Pancreas (tissue), 10 donors: Measurements from ENCODE around the gene LSM12. TPM values are rescaled to one million over a fixed set of nuclear protein-coding genes. Genes with fewer than 3 reads are reported as not detected.

Source experiments
- ATAC-seq, 4 donors: fragments of 200-7000 bp; cut with Tn5 transposase; one replicate each; pipeline versions ENCODE4 v1.8.0 to v1.9.1; 2020; ENCODE audit warnings: mild to moderate bottlenecking in 4 of 4, moderate library complexity in 4 of 4
- DNase-seq, 6 donors: peaks; one replicate each; pipeline ENCODE4 v3.0.0-alpha.2; 2020
- FAIRE-seq: peaks from 2 replicates; lab custom pipeline; 2012; peaks lifted over from hg19 to GRCh38; lab: Jason Lieb, UNC
- H3K27ac ChIP-seq, 4 donors: fragments of 200-600 bp; sonication (generic); 1 replicate in 3 of 4; 2 replicates in 1 of 4; pipeline versions ENCODE4 v1.5.0 to v1.8.0; 2020
- H3K27me3 ChIP-seq, 4 donors: fragments of 200-600 bp; one replicate each; pipeline ENCODE4 v1.8.0; 2021
- H3K36me3 ChIP-seq, 3 donors: fragments of 200-600 bp; sonication (generic) in 1 of 3; one replicate each; pipeline versions ENCODE4 v1.5.0 to v1.8.0; 2020 to 2021
- H3K4me1 ChIP-seq, 3 donors: fragments of 200-600 bp; one replicate each; pipeline ENCODE4 v1.8.0; 2021
- H3K4me3 ChIP-seq, 4 donors: fragments of 200-600 bp; sonication (generic) in 2 of 4; one replicate each; pipeline versions ENCODE4 v1.5.0 to v1.8.0; 2020 to 2021
- H3K9me3 ChIP-seq, 4 donors: fragments of 200-600 bp; one replicate each; pipeline ENCODE4 v1.8.0; 2021
- WGBS, 2 donors: extraction: QIAGEN DNeasy Blood & Tissue Kit; methylation state at CpG; one replicate each; pipeline ENCODE4 v1.1.7; 2013; 5-methylcytosine and 5-hydroxymethylcytosine counted together
- intact Hi-C, 3 donors: fragments of 100-400 bp; cut with DNase I; formaldehyde crosslinking; loops; one replicate each; pipeline versions ENCODE4 v1.11.1 to v1.14.2; 2022
- polyA plus RNA-seq, 2 donors: library from polyadenylated mRNA; stranded (reverse); fragments of 200-250 nt; gene quantifications; one replicate each; pipeline ENCODE4 v1.2.3, GENCODE V29; 2013
- total RNA-seq, 6 donors: library from RNA; stranded (reverse); fragmentation: NEBNext Ultra II Directional in 4 of 6; extraction: Animal tissue kit (Norgen Biotek cat#: 25700) in 4 of 6; gene quantifications; one replicate each; pipeline versions ENCODE4 v1.2.1 to v1.2.4, GENCODE V29; 2021 to 2023
- TF ChIP-seq, protein P1 (sequence below), 4 donors: fragments of 200-600 bp; sonication (generic) in 3 of 4; IDR thresholded peaks; one replicate each; pipeline versions ENCODE4 v1.5.0 to v1.8.0; 2021; ENCODE audit warnings: antibody characterized with exemption in 4 of 4
- donor health status: healthy with polysubstance abuse.
- donor health status: DM: no; HTN: no; CAD: no; lungs with moderate emphysema.
- donor health status: DM: no; HTN: no; CAD: no.
- donor health status: control.
- donor health status: control.
- donor health status: Bipolar disorder and iron deficiency.
- donor health status: DM: yes; HTN: yes; CAD: no.
- donor health status: DM: no; HTN: no; CAD: no.
- donor health status: DM: no; HTN: no; CAD: no.
- donor health status: DM: yes; HTN: yes; CAD: no.

The LSM12 gene
- total and polyA plus RNA-seq, 8 donors, result 14.5 to 29.6 (median 23.6) TPM

DNA sequence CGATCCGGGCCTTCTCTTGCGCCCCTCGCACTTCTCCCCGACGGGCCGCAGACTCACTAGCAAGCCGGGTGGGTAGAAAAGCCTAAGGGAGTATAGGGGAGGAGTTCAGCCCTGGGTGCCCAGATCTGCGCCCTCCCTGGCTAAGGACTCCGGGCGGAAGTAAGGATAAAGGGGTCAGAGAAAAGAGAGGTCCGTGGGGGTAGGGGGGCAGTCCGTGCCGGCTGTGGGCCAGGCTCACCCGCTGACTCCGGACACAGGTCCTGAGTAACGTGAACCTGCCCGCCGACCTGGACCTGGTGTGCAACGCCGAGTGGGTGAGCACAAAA, 60.2 kb downstream of the LSM12 start:
- ATAC-seq (peak in 1 of 4 donors; percentile 6), FAIRE-seq (no peak), DNase-seq (no peak)
- peak overlapping the region in 2 of 4 donors; percentile 22 to 23 for H3K27ac ChIP-seq
- H3K27me3 ChIP-seq, result peaks cover 0 to 11% (median 2%) of the 10 kb centered on the region in 4 donors
- TF ChIP-seq, protein P1, sequence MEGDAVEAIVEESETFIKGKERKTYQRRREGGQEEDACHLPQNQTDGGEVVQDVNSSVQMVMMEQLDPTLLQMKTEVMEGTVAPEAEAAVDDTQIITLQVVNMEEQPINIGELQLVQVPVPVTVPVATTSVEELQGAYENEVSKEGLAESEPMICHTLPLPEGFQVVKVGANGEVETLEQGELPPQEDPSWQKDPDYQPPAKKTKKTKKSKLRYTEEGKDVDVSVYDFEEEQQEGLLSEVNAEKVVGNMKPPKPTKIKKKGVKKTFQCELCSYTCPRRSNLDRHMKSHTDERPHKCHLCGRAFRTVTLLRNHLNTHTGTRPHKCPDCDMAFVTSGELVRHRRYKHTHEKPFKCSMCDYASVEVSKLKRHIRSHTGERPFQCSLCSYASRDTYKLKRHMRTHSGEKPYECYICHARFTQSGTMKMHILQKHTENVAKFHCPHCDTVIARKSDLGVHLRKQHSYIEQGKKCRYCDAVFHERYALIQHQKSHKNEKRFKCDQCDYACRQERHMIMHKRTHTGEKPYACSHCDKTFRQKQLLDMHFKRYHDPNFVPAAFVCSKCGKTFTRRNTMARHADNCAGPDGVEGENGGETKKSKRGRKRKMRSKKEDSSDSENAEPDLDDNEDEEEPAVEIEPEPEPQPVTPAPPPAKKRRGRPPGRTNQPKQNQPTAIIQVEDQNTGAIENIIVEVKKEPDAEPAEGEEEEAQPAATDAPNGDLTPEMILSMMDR (IDR thresholded peaks at IDR 0.05), result no peak
- intact Hi-C loops, result no loop called here
- peak overlapping the region; percentile 3 to 48 (median 38) for H3K4me3 ChIP-seq
- H3K9me3 ChIP-seq, result no peaks in the 10 kb centered on the region
- peaks cover 4 to 22% (median 13%) of the 10 kb centered on the region in 3 donors for H3K4me1 ChIP-seq
- WGBS, 2 donors, result 3 to 5% methylated on average over 20 to 21 of the region's 21 CpGs
- H3K36me3 ChIP-seq, result no peaks in the 10 kb centered on the region

DNA sequence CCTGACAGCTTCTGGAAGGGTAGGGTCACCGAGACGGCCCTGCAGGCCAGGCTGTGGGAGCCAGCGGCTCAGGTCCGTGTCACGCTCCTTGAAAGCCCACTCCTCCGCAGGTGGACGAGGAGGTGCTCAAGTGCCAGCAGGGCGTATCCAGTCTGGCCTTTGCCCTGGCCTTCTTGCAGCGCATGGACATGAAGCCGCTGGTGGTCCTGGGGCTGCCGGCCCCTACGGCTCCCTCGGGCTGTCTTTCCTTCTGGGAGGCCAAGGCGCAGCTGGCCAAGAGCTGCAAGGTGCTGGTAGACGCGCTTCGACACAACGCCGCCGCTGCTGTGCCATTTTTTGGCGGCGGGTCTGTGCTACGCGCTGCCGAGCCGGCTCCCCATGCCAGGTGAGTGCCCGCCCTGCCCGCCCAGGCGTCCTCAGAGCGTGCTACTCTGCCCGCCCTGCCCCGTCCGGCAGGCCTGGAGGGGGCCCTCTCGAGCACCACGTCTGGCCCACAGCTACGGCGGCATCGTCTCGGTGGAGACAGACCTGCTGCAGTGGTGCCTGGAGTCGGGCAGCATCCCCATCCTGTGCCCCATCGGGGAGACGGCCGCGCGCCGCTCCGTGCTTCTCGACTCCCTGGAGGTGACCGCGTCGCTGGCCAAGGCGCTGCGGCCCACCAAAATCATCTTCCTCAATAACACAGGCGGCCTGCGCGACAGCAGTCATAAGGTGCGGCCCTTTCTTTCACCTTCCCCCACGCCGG, 60.8 kb downstream of the LSM12 start:
- DNase-seq (peak; percentile 43 to 84 (median 58)), ATAC-seq (peak; percentile 51 to 69 (median 59)), FAIRE-seq (no peak)
- Histone ChIP-seq H3K27me3 (peaks cover 0 to 11% (median 2%) of the 10 kb centered on the region in 4 donors), H3K36me3 (no peaks in the 10 kb centered on the region), H3K9me3 (no peaks in the 10 kb centered on the region), H3K4me1 (peaks cover 4 to 22% (median 13%) of the 10 kb centered on the region in 3 donors), H3K4me3 (peak overlapping the region; percentile 3 to 48 (median 38)), H3K27ac (no peak overlapping the region)
- TF ChIP-seq, protein P1 (IDR thresholded peaks at IDR 0.05), result no peak
- intact Hi-C loops, result no loop called here
- WGBS, 2 donors, result 5 to 7% methylated on average over 43 to 59 of the region's 59 CpGs

DNA sequence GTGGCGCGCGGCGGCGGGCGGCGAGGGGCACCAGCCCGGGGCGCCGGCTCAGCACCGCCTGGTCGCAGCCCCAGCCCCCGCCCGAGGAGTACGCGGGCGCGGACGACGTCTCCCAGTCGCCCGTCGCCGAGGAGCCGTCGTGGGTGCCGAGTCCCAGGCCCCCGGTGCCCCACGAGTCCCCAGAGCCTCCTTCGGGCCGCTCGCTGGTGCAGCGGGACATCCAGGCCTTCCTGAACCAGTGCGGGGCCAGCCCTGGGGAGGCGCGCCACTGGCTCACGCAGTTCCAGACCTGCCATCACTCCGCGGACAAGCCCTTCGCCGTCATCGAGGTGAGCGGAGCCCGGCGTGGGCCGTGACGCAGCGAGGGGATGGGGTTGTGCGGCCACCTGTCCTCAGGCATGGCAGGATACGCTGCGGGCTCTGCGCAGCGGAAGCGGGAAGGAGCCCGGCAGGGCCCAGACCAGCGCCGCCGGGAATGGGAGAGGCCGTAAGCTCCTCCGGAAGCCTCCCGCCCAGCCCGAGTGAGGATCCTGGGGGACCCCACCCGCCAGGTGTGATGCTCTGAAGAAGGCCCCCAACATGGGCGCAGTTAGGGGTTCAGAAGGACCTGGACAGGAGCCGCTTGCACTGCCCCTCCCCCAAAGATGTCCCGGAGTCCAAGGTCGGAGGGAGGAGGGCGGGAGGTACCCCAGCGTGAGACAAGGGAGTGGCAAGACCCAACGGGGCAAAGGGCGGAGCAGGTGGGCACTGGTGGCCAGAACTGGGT, 61.5 kb downstream of the LSM12 start:
- FAIRE-seq (no peak), DNase-seq (peak in 4 of 6 donors; percentile 34 to 75 (median 61)), ATAC-seq (no peak)
- WGBS, 2 donors, result 9 to 10% methylated on average over 50 to 71 of the region's 71 CpGs
- TF ChIP-seq, protein P1 (IDR thresholded peaks at IDR 0.05), result no peak
- no peaks in the 10 kb centered on the region for H3K9me3 ChIP-seq
- peaks cover 0 to 11% (median 2%) of the 10 kb centered on the region in 4 donors for H3K27me3 ChIP-seq
- intact Hi-C loops, result no loop called here
- no peak overlapping the region for H3K27ac ChIP-seq
- peak overlapping the region in 2 of 4 donors; percentile 42 to 48 for H3K4me3 ChIP-seq
- peaks cover 4 to 22% (median 13%) of the 10 kb centered on the region in 3 donors for H3K4me1 ChIP-seq
- H3K36me3 ChIP-seq, result no peaks in the 10 kb centered on the region

DNA sequence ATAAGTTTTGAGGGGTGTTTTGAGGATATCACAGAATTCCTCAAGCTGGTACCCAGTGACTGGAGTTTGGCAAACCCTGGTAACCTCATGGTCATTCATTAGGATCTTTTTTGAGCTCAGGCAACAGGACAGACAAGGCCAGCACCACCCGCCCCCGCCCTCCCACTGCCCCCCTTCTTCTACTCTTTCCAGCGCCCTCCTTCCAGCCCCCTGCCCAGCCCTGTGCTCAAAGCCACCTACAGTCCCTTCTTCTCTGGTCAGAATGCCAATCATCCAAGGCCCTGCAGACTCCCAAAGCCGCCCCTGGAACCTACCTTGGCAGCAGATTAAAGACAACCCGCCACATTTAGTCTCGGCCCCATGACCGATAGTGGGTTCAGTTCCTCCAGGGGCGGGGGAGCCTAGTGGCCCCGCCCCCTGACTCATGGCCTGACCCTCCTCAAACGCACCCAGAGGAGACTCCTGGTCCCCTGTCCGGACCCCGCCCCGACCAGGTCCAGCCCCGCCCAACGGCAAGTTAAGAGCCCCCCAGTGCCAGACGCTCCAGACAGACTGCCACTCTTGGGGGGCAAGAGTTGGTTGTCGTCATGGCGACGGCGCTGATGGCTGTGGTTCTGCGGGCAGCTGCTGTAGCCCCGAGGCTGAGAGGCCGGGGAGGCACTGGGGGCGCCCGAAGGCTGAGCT, 62.3 kb downstream of the LSM12 start, which contains the start of gene NAGS:
NAGS (plus strand) TSS at position 546 of the 684 bp plus-strand sequence; CDS start at position 588, 42 bp downstream.
- Histone ChIP-seq H3K4me3 (peak within 1 kb of the TSS in 2 of 4 donors; percentile 42 to 48), H3K36me3 (no peaks in the 10 kb centered on the region), H3K27me3 (peaks cover 0 to 11% (median 2%) of the 10 kb centered on the region in 4 donors), H3K4me1 (peaks cover 4 to 22% (median 13%) of the 10 kb centered on the region in 3 donors), H3K9me3 (no peaks in the 10 kb centered on the region), H3K27ac (no peak within 1 kb of the TSS)
- FAIRE-seq (no peak), ATAC-seq (no peak), DNase-seq (peak in 3 of 6 donors; percentile 57 to 79 (median 59))
- intact Hi-C loops, result no loop called here
- WGBS, 2 donors, result 21 to 24% methylated on average over 25 of the region's 25 CpGs
- TF ChIP-seq, protein P1 (IDR thresholded peaks at IDR 0.05), result no peak
